Colon (tissue), 2 donors: ENCODE measurements around the gene NHEJ1.

Experiments
- FAIRE-seq: peaks from 2 replicates; lab custom pipeline; 2012; peaks lifted over from hg19 to GRCh38; lab: Jason Lieb, UNC
- donor health status: control.
- donor health status: control.

Gene NHEJ1

DNA sequence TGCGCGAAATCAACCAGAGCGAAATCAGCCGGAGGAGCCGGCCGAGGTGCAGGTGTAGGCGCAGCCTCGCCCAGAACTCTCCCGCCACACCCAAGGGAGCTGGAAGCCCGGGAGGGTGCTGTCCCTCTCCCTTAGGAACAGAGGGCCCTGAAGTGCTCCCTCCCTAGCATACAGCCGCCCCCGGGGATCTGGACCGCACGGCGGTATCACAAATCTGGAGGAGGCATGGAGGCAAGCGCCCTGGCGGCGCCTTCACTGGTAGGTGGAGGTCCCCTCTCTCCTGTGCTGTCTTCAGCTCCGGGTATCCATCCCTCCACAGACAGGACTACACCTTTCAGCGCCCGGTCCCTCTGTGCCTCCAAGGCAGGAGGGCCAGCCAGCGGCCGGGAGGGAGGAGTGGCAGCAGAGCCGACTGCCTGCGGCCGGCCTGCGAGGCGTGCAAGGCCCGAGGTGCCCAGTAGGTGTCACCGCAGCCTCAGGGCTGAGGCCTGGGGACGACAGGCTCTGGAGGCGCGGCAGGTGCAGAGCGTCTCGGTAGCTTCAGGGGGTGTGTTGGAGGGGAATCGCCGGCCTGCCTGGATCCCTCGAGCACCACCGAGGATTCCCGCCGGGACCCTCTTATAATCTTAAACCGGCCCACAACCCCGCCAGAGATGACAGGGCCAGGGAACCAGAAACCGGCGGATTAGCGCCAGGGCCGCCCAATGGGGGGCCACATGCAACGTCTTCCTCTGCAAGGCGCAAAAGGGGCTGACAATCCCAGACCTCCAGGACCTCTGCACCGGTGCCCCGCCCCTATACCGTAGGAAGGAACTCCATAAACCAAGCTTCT is 102.7 kb downstream of the NHEJ1 start:
- FAIRE-seq: no peak

DNA sequence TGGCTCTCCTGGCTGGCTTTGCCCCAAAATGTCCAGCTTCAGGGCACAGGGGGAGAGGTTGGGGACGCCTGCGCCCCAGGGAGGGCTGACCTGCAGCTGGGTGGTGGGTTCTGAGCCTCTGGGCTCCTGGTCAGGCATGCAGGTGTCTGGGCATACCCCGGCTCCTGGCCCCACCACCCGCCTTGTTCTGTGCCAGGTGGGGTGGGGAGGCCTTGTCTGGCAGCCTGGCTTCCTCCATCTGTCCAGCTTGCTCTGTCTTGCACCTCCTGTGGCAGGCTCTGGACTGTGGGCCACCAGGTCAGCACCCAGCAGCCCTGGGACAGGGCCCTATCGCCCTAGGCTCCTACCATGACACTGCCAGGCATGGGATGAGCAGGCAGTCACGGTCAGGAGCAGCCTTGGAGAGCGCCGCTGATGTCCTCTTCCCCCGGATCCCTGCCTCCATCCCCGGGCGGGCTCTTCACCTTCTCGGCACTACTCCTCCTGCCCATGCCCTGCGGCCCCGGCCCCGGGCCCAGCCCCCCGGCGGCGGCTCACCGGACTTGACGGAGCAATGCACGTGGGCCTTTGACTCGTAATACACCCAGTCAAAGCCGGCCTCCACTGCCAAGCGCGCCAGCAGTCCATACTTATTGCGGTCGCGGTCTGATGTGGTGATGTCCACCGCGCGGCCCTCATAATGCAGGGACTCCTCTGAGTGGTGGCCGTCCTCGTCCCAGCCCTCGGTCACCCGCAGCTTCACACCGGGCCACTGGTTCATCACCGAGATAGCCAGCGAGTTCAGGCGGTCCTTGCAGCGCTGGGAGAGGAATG is 103.5 kb downstream of the NHEJ1 start:
- no peak for FAIRE-seq

DNA sequence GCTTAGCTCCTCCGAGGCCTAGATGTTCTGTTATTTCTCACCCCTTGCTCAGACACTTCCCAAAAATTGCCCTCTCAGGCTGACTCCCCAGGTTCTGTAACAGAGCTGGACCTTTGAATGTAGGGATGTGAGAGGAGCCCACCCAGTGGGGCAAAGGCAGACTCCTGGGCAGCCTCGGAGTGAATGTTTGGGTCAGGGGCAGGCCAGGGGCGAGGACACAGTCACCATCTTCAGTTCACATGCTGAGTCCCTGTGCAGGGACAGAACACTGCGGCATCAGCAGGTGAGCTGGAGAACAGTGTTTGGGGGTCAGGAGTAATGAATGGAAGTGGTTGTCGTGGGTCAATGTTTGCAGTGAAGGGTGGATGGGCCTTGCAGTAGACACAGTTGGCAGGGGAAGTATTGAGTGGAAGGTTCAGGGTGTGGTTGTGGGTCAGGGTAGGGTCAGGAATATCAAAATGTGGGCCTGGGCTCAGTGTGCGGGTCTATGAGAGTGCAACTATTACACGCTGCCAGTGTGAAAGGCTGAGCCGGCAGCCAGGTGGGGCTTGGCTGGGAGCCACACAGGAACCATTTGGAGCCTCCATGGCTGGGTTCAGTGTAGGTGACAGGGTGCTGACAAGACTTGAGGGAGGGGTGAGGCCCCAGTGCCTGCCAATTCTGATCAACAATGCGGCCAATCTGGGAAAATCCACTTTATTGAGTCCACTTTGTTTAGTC is 104.3 kb downstream of the NHEJ1 start:
- FAIRE-seq: no peak

DNA sequence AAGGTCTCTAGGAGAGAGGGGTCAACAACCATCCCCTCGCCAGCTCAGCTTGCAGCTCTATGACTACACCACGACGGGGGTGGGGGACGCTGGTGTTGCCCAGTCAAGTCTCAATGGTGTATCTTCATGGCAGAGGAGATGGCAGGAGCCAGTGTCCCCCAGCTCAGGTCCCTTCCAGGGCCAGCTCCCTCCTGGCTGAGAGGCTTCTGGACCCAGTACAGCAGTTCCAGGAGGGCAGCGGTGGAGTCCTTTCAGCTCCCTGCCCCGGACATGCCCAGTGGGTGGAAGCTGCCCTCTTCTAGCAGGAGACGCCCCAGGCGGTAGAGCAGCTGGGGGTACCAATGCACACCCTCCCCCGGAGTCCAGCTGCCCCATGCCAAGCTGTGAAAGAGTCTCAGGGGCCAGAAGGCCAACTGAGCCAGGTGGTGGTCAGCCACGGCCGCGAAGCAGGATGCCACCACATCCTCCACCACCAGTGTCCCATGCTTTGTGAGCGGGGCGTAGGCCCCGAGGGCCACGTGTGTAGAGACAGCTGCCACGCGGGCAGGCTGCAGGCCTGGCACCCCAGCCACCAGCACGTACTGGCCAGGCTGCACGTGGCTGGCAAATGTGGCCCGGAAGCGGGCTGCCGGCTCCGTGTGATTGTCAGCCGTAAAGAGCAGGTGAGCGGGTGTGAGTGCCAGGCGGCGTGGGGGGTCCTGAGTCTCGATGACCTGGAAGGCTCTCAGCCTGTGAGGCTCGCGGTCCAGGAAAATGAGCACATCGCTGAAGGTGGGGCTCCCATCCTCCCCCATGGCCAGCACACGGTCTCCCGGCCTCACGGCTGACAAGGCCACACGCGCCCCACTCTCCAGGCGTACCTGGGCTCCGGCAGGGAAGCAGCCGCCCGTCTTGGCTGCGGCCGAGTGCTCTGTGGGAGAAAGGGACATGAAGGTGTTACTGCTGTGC is 105.4 kb downstream of the NHEJ1 start:
- FAIRE-seq: no peak

DNA sequence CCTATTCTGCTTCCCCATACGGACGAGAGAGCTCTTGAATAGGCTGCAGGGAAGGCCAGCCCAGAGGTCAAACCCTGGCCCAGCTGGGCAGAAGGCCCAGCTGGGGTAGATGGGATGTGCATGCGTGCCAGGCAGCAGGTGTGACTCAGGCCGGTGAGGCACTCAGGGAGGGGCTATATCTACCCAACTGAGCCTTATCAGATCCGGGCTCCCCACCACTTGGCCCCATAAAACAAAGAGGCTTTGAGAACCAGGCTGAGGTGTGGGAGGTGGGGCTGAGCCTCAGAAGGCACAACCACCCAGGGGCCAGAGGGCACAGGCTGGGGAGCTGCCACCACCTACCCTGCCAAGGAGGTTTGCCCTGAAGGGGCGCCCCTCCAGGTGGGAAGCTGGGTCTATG is 111.3 kb downstream of the NHEJ1 start:
- no peak for FAIRE-seq

DNA sequence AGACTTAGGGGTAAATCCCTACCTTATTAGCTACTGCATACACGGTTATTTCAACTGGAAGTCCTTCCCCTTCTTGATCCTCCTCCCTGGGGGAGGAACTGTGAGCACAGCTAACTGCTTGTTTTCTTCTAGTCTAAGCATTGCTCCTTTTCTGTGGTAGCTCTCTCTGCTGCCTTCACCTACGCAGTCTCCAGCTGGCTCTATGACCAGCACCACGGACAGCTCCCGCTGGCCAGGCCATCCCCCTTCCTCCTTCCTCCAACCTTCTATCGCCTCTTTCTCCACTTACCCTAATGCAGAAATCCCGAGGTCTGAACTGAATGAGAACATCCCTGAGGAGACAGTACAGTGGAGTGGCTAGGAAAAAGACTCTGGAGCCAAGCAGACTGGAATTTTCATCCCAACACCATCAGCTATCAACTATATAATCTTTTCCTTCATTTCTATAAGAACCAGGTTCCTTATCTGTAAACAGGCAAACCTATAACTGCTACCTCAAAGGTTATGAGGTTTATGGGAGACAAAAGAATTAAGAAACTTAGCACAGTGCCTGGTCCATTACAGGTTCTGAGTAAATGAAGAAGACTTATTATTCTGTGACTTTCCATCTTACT is 114.6 kb downstream of the NHEJ1 start:
- FAIRE-seq: no peak

DNA sequence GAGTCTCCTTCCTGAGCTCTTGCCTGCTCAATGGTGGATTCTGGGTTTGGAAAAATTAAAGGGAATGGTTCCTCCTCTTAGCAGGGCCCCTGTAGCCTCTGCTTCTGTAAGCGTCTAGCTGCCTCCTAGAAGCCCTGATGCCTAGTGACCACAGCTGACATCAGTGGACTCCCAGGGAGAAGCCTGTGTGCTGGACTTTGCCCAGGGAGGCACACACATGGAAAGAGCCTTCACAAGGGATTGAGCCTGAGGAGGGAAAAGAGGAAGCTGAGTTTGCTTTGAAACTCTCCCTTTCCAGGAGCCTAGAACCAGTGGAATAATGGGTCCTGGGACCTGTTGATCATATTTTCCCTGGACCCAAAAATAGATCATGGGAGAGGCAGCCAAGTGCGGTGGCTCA is 117.9 kb downstream of the NHEJ1 start:
- FAIRE-seq: no peak

DNA sequence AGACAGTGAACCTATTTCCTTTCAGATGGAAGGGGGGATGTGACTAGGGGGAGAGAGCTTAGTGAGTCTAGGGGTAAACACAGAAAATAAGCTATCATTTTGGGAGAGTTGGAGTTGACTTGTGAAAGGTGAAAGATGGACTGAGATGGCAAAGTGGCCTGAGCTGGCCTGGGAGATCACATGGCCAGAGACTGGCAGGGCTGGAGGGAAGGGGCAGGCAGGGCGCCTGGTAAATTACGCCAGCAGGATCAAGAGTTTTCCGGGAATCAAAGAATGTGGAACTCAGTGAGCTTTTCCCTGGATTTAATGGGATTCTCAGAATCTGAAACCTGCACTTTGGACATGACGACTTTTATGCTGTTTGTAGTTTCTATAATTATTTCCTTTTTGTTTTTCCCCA is 118.5 kb downstream of the NHEJ1 start:
- FAIRE-seq: no peak

DNA sequence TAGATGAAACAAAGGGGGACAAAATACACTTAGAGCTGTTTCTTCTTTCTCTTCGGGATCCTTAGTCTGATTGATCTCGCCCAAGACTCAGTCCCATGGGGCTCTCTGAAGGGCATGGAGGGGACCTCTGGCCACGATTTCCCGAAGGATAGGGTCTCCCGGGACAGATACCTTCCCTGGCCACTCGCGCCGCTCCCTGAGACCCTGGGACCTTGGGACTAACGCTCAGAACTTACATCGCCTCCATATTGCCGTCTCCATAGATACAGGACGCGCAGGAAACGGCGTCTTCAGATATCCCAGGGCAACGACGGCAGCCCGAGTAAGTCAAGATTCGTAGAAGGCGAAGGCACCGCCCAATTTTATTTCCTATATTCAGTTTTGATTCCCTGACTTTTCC is 119.4 kb downstream of the NHEJ1 start, which contains the start of gene CFAP65:
CFAP65 (minus strand) TSS at position 265 of the 400 bp plus-strand sequence. CDS start 2,468 bp downstream, outside the sequence.
- FAIRE-seq: no peak

DNA sequence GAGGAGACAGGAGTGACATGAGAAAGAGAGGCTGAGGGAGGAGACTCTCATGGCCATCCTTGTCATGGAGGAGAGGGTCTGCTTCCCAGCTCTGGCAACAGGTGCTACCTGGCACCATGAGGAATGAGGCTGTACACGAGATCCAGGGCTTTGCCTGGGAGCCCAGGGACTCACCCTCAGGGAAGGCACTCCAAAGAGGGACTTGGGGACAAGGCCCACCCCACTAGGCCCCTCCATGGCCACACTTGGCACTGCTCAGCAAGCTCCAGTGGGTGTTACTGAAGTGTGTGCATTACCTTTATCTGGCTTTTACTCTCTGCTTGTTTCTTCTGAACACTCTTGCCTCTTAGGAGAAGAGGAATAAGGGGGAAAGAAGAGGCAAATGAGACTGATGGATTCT is 122.0 kb downstream of the NHEJ1 start:
- FAIRE-seq: no peak

DNA sequence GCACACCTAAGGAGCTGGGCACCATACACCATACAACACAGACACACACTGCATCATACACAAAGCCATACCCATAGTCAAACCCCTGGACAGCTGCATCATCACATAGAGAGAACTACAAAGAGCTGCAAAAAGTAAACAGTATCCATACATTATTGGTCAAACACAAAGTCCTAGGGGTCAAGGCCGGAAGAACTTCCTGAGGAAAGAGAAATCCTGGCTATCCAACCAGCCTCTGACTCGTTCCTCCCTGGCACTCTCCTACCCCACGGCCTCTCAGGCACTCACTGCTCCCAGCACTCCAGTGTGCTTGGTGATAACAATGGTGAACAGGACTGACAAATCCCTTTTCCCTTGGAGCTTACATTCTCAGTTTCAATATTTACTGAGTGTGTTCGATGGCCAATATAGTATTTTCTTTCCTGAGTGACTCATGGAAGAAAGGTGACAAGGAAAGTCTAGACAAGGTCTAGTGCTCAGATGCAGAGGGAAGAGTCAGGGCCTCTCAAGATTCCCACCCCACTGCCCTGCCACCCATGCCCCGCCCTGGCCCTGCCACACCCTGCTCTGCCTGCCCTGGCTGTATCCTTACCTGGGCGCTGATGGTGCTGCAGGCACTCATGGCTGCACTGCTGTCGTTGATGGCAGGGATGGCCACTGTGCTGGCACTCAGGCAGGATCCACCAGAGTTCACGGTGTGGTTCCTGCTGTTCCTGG is 122.7 kb downstream of the NHEJ1 start:
- no peak for FAIRE-seq

DNA sequence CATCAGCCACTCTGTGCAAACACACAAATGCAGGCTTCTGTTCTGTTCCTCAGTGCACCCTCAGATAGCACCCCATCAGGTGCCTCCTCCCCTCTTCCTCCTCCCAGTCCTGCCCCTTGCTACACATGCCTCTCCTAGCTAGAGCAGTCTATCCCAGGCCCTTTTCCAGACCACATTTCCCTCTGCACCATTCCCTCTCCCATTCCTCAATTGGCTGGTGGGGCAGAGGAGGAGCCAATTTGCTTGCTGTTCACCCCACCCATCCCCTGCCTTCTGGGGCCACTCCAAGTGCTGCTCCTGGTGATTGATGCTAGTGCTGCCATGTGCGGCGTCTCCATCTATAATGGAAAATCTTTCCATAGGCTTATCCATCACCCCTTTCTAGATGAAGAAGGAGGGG is 124.7 kb downstream of the NHEJ1 start:
- FAIRE-seq: no peak

DNA sequence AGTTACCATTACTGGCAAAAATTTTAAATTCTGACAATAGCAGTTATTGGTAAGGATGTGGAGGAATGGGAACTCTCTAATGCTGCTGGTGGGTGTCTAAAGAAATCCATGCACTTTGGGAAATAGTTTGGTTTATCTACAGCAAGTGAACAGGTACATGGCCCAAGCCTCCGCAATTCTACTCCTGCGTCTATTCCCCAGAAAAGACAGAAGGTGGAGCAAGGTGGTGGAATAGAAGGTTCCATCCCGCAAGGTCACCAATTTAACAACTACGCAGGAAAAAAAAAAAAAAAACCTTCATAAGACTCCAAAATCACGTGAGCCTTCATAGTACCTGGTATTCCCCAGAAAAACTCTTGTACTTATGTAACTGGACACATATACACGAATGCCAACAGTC is 125.8 kb downstream of the NHEJ1 start:
- FAIRE-seq: no peak

DNA sequence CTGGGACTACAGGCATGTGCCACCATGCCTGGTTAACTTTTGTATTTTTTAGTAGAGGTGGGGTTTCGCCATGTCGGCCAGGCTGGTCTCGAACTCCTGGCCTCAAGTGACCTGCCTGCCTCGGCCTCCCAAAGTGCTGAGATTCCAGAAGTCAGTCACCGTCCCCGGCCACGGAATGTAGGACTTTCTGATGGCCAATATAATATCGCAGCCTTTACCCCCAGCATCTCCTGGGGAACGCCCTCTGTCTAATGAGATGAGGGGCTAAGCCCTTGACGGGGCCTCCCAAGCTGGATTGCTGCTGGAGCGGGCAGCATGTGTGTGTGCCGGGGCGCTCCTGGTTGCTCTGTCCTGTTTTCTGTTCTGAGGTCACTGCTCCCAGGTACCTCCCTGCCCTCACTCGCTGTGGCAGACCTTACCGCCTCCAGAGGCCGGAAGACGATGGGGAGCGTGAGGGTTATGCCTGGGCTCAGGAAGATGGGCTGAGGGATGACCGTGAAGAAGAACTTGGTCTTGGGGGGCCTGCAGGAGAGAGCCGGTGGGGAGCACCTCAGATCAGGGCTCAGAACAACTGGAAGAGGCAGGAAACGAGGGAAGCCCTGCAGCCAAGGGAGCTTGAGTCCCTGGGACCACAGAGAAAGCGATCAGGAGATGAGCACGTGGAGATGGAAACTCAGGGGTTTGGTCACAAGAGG is 128.4 kb downstream of the NHEJ1 start:
- no peak for FAIRE-seq

DNA sequence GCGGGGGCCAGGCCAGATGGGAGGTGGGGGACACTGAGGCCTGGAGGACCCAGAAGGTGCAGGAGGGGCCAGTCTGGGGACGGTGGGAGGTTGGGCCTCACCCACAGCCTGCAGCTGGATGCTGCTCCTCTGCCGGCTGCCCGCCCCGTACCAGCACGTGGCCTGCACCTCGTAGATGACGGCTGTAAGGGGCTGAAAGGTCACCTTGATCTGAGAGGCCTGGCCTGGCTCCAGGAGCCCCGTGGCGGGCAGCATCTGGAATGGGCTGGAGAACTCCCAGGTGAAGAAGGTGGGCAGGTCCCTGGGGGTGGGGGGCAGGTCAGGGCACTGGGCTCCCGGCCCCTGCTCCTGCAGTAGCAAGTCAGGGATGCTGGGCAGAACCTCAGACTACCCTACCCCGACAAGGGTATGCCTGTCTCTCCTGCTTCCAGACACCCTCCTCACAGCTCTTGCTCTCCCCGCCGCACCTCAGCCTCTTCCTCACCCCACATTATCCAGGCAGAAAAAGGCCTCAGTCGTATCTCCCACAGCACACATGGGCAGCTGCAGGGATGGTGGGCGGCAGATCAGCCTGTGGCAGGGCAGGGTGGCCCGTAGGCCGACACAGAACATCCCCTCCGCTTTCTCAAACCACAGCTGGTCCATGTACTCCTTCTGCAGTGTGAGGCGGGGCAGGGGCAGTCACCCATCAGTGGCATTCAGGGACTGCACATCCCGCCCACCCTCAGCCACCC is 129.4 kb downstream of the NHEJ1 start:
- FAIRE-seq: no peak

DNA sequence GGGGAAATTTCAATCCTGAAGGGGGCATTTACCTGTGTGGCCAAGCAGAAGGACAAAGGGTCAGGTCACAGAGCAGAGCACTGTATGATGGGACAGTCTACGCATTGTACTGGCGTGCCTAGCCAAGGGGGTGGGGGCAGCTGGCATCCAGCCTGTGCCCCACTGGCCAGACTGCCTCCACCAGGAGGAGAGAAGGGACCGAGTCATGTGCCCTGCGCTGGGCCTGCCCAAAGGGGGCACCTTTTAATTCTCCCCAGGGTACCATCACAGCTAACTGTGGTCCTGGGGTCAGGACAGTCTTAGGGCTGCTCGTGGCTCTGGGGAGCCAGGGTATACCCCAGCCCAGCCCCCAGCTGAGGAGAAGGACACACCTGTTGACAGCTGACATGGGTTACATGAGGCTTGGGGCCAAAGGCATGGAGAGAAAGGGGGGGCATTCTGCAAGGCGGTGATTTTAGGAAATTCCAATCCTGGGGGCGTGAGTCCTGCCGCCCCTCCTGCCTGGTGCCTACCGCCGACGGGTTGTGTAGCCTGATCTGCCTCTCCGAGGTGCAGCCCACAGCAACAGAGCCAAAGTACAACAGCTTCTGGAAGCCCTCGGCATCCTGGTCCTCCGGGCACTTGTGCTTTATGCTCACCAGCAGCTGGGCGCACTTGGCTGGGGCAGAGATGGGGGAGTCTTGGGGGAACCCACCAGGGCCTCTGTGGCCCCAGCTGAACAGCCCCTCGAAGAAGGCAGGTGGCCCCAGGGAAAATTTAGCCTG is 130.3 kb downstream of the NHEJ1 start:
- no peak for FAIRE-seq

DNA sequence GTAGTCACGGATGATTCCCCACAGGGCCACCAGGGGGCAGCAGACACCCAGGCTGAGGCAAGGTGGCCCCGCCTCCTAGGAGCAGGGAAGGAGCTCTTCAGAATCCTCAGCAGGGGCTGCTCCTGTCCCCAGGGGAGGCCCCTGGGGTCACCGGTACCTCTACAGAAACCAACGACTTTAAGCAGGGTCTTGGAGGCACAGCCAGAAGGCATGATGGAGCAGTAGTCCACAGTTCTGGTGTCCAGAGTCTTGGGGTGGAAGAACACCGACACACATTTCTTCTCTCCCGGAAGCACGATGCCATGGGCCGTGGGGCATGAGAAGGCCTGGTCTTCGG is 130.8 kb downstream of the NHEJ1 start:
- FAIRE-seq: no peak
